ENCODE data around the gene ARR3.
"Not testable (repeated sequence)": the region's sequence is repeated elsewhere in the genome, so short reads cannot be mapped to it uniquely, and the experiment has no call there.

Gene ARR3

DNA sequence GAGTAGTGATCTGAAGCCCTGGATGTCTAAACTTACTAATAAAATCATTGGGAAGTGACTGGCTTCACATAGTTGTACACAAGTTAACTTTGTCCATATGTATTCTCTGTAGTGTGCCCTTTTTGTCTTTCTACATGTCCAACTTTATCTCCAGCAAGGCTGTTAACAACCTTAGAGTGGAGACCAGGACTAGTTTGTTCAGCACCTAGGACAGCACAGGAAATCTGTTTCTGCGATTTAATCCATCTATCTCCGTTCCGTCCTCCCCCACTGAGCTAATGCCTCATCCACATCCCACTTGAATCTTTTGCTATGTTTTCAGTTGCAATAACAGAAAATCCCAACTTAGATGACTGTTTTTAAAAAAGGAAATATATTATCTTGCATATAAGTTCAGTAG lies 3.4 kb upstream of the ARR3 start:
- no peak for DNase-seq (ENCODE audit: low read depth)
- TF ChIP-seq CTCF (IDR thresholded peaks at IDR 0.05; ENCODE audit: control insufficient read depth, insufficient read depth, low read depth, low read length, missing control alignments) = no peak
- no peak overlapping the region for H3K4me3 ChIP-seq (ENCODE audit: control insufficient read depth, low read depth, low read length)

GRCh38 chrX:70274029-70274428 lies 5.9 kb downstream of the ARR3 start:
- not testable (repeated sequence) for H3K4me3 ChIP-seq (ENCODE audit: control insufficient read depth, low read depth, low read length); DNase-seq (ENCODE audit: low read depth)

GRCh38 chrX:70279081-70279480 lies 10.9 kb downstream of the ARR3 start:
- TF ChIP-seq CTCF (IDR thresholded peaks at IDR 0.05; ENCODE audit: control insufficient read depth, insufficient read depth, low read depth, low read length, missing control alignments) = no peak
- H3K4me3 ChIP-seq (ENCODE audit: control insufficient read depth, low read depth, low read length) = no peak overlapping the region
- no peak for DNase-seq (ENCODE audit: low read depth)

DNA sequence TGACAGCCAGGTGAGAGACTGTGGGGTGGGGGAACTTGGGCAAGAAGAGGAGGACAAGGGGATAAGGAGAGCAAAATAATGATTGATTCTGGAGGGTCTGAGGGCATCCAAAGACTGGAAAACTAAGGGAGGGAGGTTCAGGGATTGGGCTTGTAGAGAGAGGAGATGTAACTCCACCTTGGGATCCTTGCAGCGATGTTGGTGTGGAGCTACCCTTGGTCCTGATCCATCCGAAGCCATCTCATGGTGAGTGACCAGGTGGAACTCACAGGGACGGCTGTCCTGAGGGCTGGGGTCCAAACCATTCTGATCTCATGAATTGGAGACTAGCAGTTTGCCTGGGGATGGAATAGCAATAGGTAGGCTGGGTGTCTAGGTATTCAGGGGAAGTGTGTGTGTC lies 12.4 kb downstream of the ARR3 start:
- no peak for TF ChIP-seq CTCF (IDR thresholded peaks at IDR 0.05; ENCODE audit: control insufficient read depth, insufficient read depth, low read depth, low read length, missing control alignments)
- no peak for DNase-seq (ENCODE audit: low read depth)
- H3K4me3 ChIP-seq (ENCODE audit: control insufficient read depth, low read depth, low read length) = no peak overlapping the region

GRCh38 chrX:70281951-70282350 lies 13.8 kb downstream of the ARR3 start, which contains the start of gene RAB41:
Gene RAB41, plus strand, starts transcription at chrX:70282172. Its CDS starts 46 bp downstream, at chrX:70282218.
- no peak for DNase-seq (ENCODE audit: low read depth)
- TF ChIP-seq CTCF (IDR thresholded peaks at IDR 0.05; ENCODE audit: control insufficient read depth, insufficient read depth, low read depth, low read length, missing control alignments) = no peak
- H3K4me3 ChIP-seq (ENCODE audit: control insufficient read depth, low read depth, low read length) = no peak within 1 kb of the TSS

DNA sequence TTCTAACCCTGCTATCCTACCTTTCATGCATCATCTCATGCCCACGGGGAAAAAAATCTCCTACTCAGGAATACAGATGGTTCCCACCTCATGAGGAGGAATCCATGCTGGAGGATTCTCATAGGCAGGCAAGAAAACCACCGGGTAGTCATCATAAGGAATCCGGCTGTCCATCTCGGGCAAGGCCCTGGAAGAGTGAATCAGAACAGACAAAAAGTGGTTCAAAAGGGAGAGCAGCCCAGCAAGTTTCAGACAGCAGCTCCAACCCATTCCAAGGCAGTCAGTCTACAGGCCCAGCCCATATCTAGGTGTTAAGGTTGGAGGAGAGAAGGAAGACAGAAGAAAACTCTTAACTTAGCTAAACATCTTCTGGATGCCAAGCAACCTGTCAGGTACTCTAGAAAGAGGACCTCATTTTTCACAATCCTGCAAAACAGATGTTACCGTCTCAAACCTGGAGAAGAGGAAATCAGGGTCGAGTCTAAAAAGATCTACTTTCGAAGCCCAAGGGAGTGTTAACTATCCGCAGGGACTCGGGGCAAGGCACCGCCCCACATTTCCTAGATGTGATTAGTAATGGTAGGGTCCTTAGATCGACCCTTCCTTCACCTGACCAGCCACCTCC lies 21.1 kb downstream of the ARR3 start:
- no peak for TF ChIP-seq CTCF (IDR thresholded peaks at IDR 0.05; ENCODE audit: control insufficient read depth, insufficient read depth, low read depth, low read length, missing control alignments)
- DNase-seq (ENCODE audit: low read depth) = no peak
- peak overlapping the region; percentile 72 for H3K4me3 ChIP-seq (ENCODE audit: control insufficient read depth, low read depth, low read length)

- TF ChIP-seq CTCF (IDR thresholded peaks at IDR 0.05; ENCODE audit: control insufficient read depth, insufficient read depth, low read depth, low read length, missing control alignments) = no peak
- peak within 1 kb of the TSS; percentile 72 for H3K4me3 ChIP-seq (ENCODE audit: control insufficient read depth, low read depth, low read length)
- peak; percentile 35 for DNase-seq (ENCODE audit: low read depth)
Measured at GRCh38 chrX:70289793-70290770, 21.9 kb downstream of the ARR3 start, which contains the start of the genes KIF4A and PDZD11. Gene KIF4A, plus strand, starts transcription at chrX:70290104. Its CDS starts 355 bp downstream, at chrX:70290459. Gene PDZD11, minus strand, starts transcription at chrX:70289927. Its CDS starts 586 bp downstream, at chrX:70289341.
